Left lung (tissue), 10 donors: ENCODE results near the gene MIOS. TPM values are rescaled to one million over a fixed set of nuclear protein-coding genes. Genes with fewer than 3 reads are reported as not detected.

Source experiments
- ATAC-seq: fragments of 200-7000 bp; cut with Tn5 transposase; one replicate; pipeline ENCODE4 v1.9.1; 2020; ENCODE audit warnings: moderate library complexity
- DNase-seq, 4 donors: peaks; one replicate each; pipeline ENCODE4 v3.0.0-alpha.2; 2013 to 2020
- H3K27ac ChIP-seq, 2 donors: fragments of 200-600 bp; sonication (generic) in 1 of 2; one replicate each; pipeline versions ENCODE4 v1.5.0 to v1.8.0; 2020 to 2021
- H3K27me3 ChIP-seq, 2 donors: fragments of 200-600 bp; sonication (generic) in 1 of 2; one replicate each; pipeline versions ENCODE4 v1.5.0 to v1.8.0; 2020 to 2021
- H3K36me3 ChIP-seq, 2 donors: fragments of 200-600 bp; sonication (generic) in 1 of 2; one replicate each; pipeline versions ENCODE4 v1.5.0 to v1.8.0; 2020 to 2021
- H3K4me1 ChIP-seq, 2 donors: fragments of 200-600 bp; one replicate each; pipeline ENCODE4 v1.8.0; 2021
- H3K4me3 ChIP-seq, 2 donors: fragments of 200-600 bp; sonication (generic) in 1 of 2; one replicate each; pipeline versions ENCODE4 v1.5.0 to v1.8.0; 2020 to 2021; ENCODE audit warnings: mild to moderate bottlenecking in 1 of 2
- H3K9me3 ChIP-seq, 2 donors: fragments of 200-600 bp; sonication (generic) in 1 of 2; one replicate each; pipeline versions ENCODE4 v1.5.0 to v1.8.0; 2020 to 2021
- intact Hi-C, 2 donors: fragments of 100-400 bp; cut with DNase I; formaldehyde crosslinking; loops; one replicate each; pipeline versions ENCODE4 v1.11.2 to v1.14.2; 2022
- polyA plus RNA-seq, 6 donors: library from polyadenylated mRNA; unstranded; fragments of 120-200 nt; gene quantifications; one replicate each; pipeline ENCODE4 v1.2.1, GENCODE V29; 2013; ENCODE audit not compliant: insufficient read length in 6 of 6
- total RNA-seq, 2 donors: library from RNA; stranded (reverse); fragmentation: NEBNext Ultra II Directional; extraction: Animal tissue kit (Norgen Biotek cat#: 25700); gene quantifications; one replicate each; pipeline ENCODE4 v1.2.1, GENCODE V29; 2021
- TF ChIP-seq, protein P1 (sequence below), 2 donors: fragments of 200-600 bp; sonication (generic) in 1 of 2; IDR thresholded peaks; one replicate each; pipeline versions ENCODE4 v1.5.0 to v1.8.0; 2021; ENCODE audit warnings: antibody characterized with exemption in 2 of 2
- donor health status: DM: no; HTN: yes; CAD: no.
- donor health status: DM: no; HTN: no; CAD: no.

Gene MIOS
- total and polyA plus RNA-seq, 8 donors, result 25.3 to 40.1 (median 36.5) TPM

GRCh38 chr7:7539152-7539551 lies 27.5 kb upstream of the MIOS start:
- no peak overlapping the region for H3K4me3 ChIP-seq
- H3K27ac ChIP-seq, result no peak overlapping the region
- TF ChIP-seq, protein P1, sequence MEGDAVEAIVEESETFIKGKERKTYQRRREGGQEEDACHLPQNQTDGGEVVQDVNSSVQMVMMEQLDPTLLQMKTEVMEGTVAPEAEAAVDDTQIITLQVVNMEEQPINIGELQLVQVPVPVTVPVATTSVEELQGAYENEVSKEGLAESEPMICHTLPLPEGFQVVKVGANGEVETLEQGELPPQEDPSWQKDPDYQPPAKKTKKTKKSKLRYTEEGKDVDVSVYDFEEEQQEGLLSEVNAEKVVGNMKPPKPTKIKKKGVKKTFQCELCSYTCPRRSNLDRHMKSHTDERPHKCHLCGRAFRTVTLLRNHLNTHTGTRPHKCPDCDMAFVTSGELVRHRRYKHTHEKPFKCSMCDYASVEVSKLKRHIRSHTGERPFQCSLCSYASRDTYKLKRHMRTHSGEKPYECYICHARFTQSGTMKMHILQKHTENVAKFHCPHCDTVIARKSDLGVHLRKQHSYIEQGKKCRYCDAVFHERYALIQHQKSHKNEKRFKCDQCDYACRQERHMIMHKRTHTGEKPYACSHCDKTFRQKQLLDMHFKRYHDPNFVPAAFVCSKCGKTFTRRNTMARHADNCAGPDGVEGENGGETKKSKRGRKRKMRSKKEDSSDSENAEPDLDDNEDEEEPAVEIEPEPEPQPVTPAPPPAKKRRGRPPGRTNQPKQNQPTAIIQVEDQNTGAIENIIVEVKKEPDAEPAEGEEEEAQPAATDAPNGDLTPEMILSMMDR (IDR thresholded peaks at IDR 0.05), result no peak
- H3K9me3 ChIP-seq, result no peaks in the 10 kb centered on the region
- intact Hi-C loops, result no loop called here
- no peaks in the 10 kb centered on the region for H3K36me3 ChIP-seq
- ATAC-seq, result no peak
- H3K27me3 ChIP-seq, result no peaks in the 10 kb centered on the region
- no peaks in the 10 kb centered on the region for H3K4me1 ChIP-seq
- no peak for DNase-seq

GRCh38 chr7:7539711-7540110 lies 27.0 kb upstream of the MIOS start:
- TF ChIP-seq, protein P1 (IDR thresholded peaks at IDR 0.05), result no peak
- H3K4me3 ChIP-seq, result no peak overlapping the region
- ATAC-seq (no peak), DNase-seq (no peak)
- H3K27me3 ChIP-seq, result no peaks in the 10 kb centered on the region
- H3K4me1 ChIP-seq, result no peaks in the 10 kb centered on the region
- no peaks in the 10 kb centered on the region for H3K9me3 ChIP-seq
- H3K27ac ChIP-seq, result no peak overlapping the region
- no peaks in the 10 kb centered on the region for H3K36me3 ChIP-seq
- intact Hi-C loops, result loop anchor here in 1 of 2 donors (10.0 kb wide), 2 partner anchors 115 to 435 kb away; no protein-coding TSS in a partner anchor

DNA sequence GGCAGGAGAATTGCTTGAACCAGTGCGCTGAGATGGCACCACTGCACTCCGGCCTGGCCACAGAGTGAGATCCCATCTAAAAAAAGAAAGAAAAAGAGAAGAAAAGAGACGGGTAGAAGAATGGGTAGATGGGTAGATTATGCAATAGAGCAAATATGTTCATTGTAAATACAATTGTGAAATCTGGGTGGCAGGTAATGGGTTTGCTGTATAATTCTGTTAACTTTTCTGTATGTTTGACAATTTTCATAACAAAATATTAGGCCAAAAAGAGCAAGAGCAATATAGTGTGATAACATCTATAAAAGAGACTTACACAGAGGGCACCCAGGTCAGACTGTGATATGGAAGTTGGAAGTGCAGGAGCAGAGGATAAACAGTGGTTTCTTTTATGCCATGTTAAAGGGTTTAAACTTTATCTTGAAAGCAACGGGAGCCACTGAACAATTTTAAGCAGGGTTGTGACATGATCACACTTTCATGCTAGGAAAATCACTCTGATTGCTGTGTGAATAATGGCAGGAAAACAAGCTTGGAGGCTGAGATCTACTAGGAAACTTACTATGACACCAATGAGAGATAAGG lies 24.3 kb upstream of the MIOS start:
- intact Hi-C loops, result loop anchor here in 1 of 2 donors (10.0 kb wide), 2 partner anchors 118 to 438 kb away; no protein-coding TSS in a partner anchor
- Histone ChIP-seq H3K27ac (no peak overlapping the region), H3K4me1 (no peaks in the 10 kb centered on the region), H3K9me3 (no peaks in the 10 kb centered on the region), H3K4me3 (no peak overlapping the region), H3K27me3 (no peaks in the 10 kb centered on the region), H3K36me3 (no peaks in the 10 kb centered on the region)
- no peak for DNase-seq
- TF ChIP-seq, protein P1 (IDR thresholded peaks at IDR 0.05), result no peak
- ATAC-seq, result no peak

DNA sequence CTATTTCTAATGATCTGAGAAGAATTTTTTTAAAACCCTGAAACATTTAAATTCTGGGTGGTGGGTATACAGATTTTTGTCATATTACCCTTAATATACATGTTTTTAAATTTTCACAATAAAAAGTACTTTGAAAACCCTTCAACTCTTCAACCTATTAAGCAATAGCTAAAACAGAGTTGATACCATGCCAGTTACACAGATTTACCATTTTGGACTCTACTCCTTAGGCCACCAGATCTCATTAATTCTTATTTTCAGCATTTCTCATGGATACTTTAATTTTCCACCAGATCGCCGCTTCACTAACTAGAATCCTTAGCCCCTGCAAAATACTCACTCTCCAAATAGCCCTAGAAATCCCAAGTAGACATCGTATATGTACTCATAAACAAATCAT lies 18.3 kb upstream of the MIOS start:
- TF ChIP-seq, protein P1 (IDR thresholded peaks at IDR 0.05), result no peak
- H3K4me3 ChIP-seq, result no peak overlapping the region
- no peaks in the 10 kb centered on the region for H3K9me3 ChIP-seq
- H3K4me1 ChIP-seq, result no peaks in the 10 kb centered on the region
- intact Hi-C loops, result loop anchor here in 1 of 2 donors (10.0 kb wide), 2 partner anchors 124 to 444 kb away; no protein-coding TSS in a partner anchor
- H3K27me3 ChIP-seq, result no peaks in the 10 kb centered on the region
- no peak overlapping the region for H3K27ac ChIP-seq
- ATAC-seq (no peak), DNase-seq (no peak)
- H3K36me3 ChIP-seq, result no peaks in the 10 kb centered on the region

DNA sequence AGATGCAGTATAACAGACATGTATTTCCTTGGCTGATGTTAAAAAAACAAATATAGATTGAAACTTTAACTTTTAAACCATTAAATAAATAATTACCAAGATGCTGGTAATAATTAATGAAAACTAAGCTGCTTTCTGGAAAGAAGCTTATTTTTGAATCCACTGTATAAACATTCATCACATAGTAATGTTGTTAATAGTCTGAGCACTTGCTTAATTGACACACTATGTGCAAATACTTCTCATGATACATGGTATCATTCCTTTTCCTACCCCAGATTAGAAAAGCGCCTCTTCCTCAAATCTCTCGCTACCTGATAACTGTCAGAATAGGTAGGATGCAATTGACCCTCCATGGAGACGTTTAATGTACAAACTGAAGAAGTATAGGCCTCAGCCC lies 16.0 kb upstream of the MIOS start:
- Histone ChIP-seq H3K4me1 (peaks cover 0 to 6% of the 10 kb centered on the region in 2 donors), H3K9me3 (no peaks in the 10 kb centered on the region), H3K4me3 (no peak overlapping the region), H3K27me3 (no peaks in the 10 kb centered on the region), H3K27ac (no peak overlapping the region), H3K36me3 (no peaks in the 10 kb centered on the region)
- ATAC-seq, result no peak
- TF ChIP-seq, protein P1 (IDR thresholded peaks at IDR 0.05), result no peak
- DNase-seq, result no peak
- intact Hi-C loops, result no loop called here
